NCI-H2196 treated with DMSO at 0.1 percent for 48 hours (cell line): ENCODE results near the gene SCO2.
"Not testable (repeated sequence)": the region's sequence is repeated elsewhere in the genome, so short reads cannot be mapped to it uniquely, and the experiment has no call there.

Source experiments
- DNase-seq: peaks from one replicate; lab custom pipeline; 2025; ENCODE audit not compliant: unreplicated experiment; lab: John Stamatoyannopoulos, UW

SCO2 gene

DNA sequence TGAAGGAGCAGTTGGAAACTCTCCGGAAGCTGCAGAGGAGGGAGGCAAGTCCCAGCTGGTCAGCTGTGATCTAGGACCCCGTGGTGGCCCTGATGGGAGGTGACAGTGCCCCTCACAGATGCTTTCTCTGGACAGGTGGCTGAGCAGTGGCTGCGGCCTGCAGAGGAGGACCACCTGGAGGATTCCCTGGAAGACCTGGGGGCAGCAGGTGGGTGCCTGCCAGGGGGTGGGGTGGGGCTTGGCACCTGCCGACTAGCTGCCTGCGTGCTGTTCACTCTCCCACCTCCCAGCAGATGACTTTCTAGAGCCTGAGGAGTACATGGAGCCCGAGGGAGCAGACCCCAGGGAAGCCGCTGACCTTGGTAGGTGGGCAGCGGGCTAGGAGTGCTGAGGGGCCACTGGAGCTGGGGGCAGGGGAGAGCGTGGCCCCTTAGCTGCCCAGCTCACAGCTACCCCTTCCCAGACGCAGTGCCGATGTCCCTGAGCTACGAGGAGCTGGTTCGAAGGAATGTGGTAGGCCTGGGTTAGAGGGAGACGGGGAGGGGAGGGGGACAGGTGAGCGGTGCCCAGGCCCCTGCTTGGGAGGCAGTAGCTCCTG lies 3.1 kb downstream of the SCO2 start:
- DNase-seq = no peak

DNA sequence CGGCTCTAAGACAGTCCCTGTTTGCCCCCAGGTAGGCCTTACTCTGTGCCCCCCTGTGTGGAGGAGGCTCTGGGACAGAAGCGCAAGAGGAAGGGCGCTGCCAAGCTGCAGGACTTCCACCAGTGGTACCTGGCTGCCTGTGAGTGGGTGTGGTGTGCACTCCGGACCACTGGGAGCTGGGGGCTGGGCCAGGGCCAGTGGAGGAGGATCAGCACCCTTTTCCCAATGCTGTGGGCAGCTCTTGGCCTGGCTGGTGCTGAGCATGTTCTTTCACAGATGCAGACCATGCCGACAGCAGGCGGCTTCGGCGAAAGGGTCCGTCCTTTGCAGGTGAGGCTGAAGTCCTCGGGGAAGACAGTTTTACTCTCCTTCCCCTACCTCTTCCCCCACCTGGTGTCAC lies 3.7 kb downstream of the SCO2 start:
- DNase-seq = no peak

DNA sequence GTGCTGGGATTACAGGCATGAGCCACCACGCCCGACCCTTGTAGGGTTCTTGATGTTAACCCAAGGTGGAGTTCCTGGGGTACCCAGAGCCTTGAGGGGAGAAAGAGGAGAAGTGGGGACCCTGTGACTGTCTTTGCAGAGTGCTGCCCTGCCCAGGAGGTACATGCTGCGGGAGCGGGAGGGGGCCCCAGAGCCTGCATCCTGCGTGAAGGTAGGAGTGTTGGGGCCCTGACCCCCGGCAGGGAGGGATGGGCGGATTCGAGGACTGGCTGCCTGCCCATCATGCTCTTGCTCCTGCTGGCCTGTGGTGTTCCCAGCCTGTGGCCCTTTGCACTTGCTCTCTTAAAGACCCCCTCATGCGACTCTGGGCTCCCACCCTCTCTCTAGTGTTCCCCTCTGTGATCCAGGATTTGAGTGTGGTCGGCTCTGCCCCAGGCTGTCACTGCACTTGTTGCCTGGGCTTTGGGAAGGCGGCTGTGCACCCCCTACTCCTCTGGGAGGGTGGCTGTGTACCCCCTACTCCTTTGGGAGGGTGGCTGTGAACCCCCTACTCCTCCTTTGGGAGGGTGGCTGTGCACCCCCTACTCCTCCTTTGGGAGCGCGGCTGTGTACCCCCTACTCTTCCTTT lies 4.5 kb downstream of the SCO2 start:
- DNase-seq = no peak

DNA sequence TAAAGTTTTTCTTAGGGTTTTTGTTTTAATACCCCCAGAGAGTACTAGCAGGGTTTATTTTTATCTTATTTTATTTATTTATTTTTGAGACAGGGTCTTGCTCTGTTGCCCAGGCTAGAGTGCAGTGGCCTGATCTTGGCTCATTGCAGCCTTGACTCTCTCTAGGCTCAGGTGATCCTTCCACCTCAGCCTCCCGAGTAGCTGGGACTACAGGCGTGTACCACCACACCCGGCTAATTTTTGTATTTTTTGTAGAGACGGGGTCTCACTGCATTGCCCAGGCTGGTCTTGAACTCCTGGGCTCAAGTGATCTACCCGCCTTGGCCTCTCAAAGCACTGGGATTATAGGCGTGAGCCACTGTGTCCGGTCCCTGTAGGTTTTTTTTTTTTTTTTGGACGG lies 5.2 kb downstream of the SCO2 start:
- not testable (repeated sequence) for DNase-seq

DNA sequence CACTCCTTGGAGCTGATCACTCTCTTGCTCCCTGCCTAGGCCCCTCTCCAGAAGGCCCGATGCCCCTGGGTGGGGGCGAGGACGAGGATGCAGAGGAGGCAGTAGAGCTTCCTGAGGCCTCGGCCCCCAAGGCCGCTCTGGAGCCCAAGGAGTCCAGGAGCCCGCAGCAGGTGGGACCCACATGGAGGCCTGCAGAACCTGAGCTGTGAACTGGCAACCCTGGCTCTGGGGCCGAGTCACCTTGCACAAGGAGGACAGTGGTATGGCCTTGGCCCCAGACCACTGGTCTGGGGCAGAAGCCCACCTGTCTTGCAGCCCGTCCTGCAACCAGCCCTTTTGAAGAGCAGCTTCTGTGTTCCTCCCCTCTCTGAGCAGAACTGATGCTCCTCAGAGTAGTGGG lies 6.2 kb downstream of the SCO2 start:
- DNase-seq = no peak

DNA sequence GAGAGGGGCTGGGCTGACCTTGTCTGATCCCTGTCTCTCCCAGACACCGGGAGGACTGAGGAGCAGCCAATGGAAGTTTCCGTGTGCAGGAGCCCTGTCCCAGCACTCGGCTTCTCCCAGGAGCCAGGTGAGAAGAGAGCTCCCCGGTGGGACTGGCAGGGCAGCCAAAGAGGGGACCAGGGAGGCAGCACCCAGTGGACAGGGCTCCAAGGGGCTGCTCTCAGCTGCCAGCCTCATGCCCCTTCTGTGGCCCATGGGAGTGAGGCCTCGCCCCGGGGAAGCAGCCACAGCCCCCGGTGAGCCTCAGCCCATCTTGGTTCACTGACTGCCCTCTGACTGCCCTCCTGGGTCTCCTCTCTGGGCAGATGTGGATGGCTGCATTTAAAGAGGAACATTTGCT lies 6.8 kb downstream of the SCO2 start:
- no peak for DNase-seq

DNA sequence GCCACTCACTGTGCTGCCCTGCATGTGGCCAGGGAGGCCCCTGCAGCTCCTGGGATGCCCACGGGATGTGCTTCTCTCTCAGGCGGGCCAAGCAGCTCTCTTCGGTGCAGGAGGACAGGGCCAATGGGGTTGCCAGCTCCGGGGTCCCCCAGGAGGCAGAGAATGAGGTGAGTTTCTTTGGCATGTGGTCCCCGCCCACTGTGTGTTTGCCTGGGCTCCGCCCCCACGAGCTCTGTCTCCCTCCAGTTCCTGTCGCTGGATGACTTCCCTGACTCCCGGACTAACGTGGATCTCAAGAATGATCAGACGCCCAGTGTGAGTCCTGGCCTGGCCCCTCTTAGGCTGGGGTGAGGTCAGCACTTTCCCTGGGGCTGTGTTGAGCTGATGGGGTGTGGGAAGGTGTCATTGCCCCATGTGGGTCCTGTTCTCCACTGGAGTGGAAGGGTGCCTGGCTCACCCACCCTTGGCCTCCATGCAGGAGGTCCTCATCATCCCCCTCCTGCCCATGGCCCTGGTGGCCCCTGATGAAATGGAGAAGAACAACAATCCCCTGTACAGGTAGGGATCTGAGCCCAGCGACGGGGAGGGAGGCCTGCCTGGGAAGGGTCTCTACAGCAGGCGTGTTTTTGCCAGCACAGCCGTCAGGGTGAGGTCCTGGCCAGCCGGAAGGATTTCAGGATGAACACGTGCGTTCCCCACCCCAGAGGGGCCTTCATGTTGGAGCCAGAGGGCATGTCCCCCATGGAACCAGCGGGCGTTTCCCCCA lies 7.7 kb downstream of the SCO2 start:
- DNase-seq = no peak

DNA sequence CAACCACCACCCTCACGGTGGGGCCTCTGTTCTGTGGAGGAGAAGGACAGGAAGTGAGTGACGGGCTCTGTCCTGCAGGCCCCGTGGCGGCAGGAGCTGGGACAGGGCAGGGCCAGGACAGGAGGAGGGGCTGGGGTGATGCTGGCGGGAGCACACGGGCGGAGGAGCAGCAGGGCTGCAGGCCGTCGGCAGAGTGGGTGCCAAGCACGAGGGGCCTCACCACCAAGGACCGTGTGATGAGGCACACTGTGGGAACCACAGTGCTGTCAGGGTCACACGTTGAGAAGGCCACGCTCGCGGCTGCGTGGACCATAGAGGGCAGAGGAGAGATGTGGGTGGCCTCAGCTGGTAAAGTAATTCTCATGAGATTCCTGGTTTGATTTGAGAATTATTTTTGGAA lies 8.5 kb downstream of the SCO2 start:
- no peak for DNase-seq

DNA sequence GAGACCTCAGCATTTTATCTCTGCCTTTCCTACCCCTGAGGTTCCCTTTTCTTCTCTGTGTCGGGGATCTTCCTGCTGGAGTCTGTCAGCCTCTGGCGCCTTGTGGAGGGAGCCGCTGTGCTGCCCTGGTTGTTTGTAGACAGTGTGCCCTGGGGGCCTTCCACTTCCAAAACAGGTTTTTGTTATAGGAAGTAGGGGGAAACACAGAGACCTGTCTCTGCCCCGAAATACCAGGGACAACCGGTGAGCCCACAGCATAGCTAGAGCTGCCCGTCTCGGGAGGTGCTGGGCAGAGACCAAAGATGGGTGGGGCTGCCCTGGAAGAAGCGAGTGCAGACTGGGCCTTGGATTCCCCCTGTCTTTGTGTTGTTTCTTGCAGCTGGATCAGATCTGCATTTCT lies 9.3 kb downstream of the SCO2 start:
- DNase-seq = no peak

DNA sequence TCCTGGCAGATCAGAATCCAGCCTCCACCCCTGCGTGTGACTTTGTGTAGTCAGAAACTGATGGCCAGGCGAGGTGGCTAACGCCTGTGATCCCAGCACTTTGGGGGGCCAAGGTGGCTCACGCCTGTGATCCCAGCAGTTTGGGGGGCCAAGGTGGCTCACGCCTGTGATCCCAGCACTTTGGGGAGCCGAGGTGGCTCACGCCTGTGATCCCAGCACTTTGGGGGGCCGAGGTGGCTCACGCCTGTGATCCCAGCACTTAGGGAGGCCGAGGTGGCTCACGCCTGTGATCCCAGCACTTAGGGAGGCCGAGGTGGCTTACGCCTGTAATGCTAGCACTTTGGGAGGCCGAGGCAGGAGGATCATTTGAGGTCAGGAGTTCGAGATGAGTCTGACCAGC lies 12.2 kb downstream of the SCO2 start:
- no peak for DNase-seq

DNA sequence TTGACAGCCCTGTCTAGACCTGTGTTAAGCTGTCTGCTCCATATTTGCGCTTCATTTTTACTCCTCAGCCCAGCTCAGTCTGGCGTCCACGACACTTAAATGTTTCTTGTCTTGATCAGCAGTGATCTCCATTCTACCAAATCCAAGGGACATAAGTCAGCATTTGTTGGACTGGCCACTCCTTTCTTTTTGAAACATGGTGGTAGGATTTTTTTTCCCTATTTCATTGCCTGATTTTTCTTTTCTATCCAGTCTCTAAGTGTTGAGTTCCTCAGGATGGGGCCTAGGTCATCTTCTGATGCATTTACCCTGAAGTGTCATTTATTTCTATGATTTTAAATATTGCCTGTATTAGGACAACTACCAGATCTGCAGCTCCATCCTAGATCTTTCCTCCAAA lies 16.5 kb downstream of the SCO2 start:
- DNase-seq = no peak

DNA sequence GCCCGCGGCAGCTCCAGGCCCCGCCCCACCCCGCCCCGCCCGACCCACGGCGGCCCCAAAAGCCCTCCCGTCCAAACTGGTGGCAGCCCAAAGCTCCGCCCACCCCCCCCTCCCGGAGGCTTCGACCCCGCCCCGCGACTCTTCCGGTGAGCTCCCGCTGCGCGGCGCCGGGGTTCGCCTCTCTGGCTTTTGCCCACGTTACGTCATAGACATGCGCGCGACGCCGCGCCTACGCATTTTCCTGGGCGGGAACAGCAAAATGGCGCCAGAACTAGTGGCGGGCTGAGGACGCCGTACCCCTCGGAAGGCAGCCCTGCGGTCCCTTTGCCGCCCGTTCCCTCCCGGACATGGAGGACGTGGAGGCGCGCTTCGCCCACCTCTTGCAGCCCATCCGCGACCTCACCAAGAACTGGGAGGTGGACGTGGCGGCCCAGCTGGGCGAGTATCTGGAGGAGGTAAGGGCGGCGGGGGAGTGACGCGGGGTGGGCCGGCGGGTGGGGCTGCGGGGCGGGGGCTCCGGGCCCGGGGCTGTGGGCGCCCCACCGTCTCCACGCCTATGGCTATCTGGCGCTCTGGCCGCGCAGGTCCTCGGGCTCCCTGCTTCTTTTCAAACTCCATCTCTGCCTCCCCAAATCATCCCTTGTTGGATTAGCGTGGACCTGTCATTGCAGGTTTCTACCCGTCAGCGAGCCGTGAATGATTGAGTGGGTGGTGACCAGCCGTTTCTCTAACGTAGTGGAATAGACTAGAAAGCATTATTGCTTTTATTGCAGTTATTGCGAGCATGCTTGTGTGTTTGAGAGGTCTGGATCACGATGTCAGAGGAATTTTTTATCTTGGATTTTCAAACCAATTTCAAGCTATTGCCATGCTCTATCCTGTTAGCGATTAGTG lies 17.2 kb downstream of the SCO2 start, which contains the start of gene NCAPH2:
Gene NCAPH2 (plus strand): TSS at position 234 of the 894 bp plus-strand sequence. CDS start 114 bp downstream, at position 348.
- no peak for DNase-seq

DNA sequence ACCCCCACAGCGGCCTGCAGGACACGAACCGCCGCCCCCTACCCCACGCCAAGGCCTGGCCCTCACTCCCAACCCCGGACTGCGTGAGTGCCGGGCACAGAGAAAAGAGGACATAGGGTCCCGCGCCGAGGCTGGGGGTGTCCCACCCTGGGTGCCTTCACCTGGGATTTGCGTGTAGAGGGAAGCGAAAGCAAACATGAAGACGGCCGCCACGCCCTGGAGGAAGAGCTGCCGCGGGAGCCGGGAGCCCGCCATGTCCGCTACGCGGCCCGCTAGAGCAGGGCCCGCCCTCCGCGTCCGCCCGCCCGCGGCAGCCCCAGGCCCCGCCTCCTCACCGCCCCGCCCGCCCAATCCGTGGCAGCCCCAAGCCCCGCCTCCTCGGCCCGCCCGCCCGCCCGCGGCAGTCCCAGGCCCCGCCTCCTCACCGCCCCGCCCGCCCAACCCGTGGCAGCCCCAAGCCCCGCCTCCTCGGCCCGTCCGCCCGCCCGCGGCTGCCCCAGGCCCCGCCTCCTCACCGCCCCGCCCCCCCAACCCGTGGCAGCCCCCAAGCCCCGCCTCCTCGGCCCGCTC lies 17.9 kb downstream of the SCO2 start, which contains the start of gene LMF2:
Gene LMF2 (minus strand): TSS at position 282 of the 570 bp plus-strand sequence. CDS start 27 bp downstream, at position 255.
- peak; percentile 63 for DNase-seq

DNA sequence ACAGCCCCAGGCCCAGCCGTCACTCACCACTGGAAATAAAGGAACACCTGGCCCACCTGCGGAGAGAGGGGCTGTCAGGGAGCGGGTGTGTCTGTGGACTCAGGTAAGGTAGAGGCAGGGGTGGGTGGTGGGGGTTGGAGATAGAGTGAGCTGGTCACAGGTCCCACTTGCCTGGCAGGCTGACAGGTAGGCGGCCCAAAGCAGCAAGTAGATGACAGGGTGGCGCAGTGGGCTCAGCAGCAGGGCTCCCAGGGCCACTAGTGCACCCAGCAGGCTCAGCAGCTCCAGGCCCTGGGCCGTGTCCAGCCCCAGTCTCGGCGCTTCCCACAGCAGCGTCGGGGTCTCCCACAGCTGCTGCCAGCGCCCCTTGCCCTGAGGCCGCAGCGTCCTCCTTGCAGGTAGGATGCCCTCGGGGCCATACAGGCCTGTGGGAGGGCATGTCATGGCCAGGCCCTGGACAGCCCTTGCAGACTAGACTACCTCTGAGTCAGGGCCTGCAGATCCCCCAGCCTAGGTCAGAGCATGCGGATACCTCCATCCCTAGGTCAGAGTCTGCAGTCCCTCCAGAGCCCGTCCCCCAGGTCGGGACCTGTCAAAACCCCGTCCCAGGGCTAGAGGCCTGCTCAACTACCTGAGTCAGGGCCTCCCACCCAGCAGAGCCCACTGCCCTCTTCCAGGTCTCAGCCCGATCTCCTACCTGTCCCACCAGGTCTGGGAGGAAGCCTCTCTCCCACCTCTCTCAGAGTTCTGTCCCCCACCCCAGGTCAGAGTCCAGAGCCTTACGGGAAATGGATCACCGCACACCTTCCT lies 18.6 kb downstream of the SCO2 start:
- DNase-seq = no peak

DNA sequence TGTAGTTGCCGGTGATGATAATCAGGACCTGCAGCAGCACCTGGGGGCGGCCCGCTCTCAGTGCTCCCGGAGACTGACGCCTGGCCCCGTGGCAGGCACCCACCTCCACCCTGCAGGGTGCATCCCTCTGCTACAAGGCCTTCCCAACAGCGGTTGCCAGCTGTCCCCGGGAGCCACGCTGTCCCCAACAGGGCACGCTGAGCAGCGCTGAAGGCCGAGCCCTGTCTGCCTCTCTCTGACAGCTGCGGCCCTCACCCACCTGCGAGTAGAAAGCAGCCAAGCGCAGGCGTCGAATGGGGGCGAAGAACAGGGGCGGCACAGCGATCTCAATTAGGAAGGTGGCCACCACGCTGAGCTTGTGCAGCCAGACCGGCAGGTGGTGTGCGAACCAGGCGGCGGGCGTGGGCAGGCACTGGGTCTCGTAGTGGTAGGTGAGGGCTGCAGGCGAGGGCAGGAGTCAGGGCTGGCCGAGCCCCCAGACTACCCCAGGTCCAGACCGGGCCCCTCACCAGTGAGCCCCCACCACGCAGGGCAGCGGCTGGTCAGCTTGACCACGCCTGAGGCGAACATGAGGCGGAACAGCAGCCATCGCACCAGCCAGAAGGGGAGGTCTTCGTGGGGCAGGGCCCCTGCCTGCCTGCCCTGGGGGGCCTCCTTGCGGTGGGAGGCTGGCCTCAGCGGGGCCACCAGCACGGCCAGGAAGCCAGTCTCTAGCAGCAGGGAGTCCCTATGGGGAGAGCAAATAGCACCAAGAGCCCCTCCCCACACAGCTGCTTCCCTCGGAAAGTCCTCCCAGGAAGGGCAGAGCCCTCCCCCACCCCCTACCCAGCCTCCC lies 19.4 kb downstream of the SCO2 start:
- DNase-seq = no peak

DNA sequence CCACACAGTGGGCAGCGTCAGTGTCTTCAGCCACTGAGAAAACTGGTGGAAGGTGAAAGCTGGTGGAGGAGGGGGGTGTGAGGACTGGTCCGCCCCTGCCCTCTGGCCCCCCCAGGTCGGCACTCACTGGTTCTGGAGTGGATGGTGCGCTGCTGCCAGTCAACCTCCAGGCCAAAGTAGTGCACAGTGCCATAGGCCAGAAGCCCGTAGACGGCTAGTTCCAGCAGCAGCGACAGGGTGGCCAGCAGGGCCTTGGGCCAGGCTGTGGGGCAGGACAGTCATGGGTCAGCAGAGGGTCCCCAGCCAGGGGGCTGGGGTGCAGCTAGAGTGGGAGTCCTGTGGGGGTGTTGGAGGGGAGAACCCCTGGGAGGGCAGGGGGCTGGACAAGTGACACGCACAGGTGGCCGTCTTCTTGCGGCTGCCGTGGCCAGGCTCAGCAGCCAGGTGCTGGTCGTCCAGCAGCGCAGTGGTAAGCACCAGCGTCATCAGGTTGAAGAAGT lies 20.1 kb downstream of the SCO2 start:
- no peak for DNase-seq

DNA sequence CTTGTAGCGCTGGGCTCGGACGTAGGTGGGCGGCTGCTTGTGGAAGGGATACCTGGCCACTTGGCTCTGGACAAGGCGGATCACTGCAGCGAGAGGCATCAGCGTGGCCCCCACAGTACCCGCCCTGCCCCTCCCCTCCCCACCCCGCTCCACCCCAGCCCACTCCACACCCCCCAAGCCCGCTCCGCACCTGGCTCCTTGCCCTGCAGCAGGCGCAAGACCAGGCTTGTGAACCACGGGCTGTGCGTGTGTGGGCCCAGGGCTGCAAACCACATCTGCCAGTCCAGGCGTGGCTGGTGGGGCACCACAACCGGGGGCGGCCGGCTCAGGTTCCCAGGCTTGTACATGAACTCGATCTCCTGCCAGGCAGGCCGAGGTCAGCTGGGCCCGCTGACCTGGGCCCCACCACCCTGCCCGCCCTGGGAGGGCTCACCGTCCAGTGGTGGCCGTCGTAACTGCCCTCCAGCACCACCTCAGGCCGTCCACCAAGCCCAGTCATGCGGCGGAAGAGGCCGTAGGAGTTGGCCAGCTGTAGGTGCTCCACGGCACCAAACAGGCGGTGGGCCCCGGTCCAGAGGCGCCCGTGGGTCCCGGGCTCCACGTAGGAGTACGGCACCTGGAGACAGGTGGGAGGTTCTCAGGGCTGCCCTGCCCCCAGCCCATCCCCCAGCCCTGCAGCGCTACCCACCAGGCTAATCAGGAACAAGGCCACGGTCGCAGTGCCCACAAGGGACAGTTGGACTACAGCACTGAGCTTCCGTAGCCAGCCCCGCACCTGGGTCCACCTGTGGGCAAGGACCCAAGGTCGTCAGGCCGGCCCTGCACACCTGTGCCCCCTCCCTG lies 20.8 kb downstream of the SCO2 start:
- no peak for DNase-seq
